Stomach (tissue), 9 donors: ENCODE data around the gene CD79B. TPM values are rescaled to one million over a fixed set of nuclear protein-coding genes. Genes with fewer than 3 reads are reported as not detected.
"Not testable (repeated sequence)": the region's sequence is repeated elsewhere in the genome, so short reads cannot be mapped to it uniquely, and the experiment has no call there.

Source experiments
- DNase-seq, 2 donors: peaks; one replicate each; pipeline versions ENCODE4 v3.0.0 to v3.0.0-alpha.2; 2013 to 2019
- H3K27ac ChIP-seq, 5 donors: fragments of 200-600 bp in 4 of 5; sonication (generic) in 4 of 5; one replicate each; pipeline ENCODE4 v1.5.1; 2013 to 2019; ENCODE audit warnings: mild to moderate bottlenecking in 1 of 5, moderate library complexity in 1 of 5
- H3K27me3 ChIP-seq, 3 donors: fragments of 200-600 bp; sonication (generic); one replicate each; pipeline ENCODE4 v1.5.1; 2017 to 2019; ENCODE audit warnings: mixed run types in 1 of 3
- H3K36me3 ChIP-seq, 4 donors: fragments of 200-600 bp; sonication (generic); 1 replicate in 3 of 4; 2 replicates in 1 of 4; pipeline ENCODE4 v1.5.1; 2016 to 2019
- H3K4me1 ChIP-seq, 4 donors: fragments of 200-600 bp; sonication (generic); one replicate each; pipeline ENCODE4 v1.5.1; 2016 to 2019
- H3K4me3 ChIP-seq, 4 donors: fragments of 200-600 bp; sonication (generic) in 3 of 4; one replicate each; pipeline ENCODE4 v1.5.1; 2016 to 2019; ENCODE audit warnings: mild to moderate bottlenecking in 1 of 4
- H3K9me3 ChIP-seq, 4 donors: fragments of 200-600 bp; sonication (generic); one replicate each; pipeline ENCODE4 v1.5.1; 2016 to 2019
- EP300 ChIP-seq: sonication (generic); formaldehyde crosslinking; IDR thresholded peaks from one replicate; pipeline ENCODE4 v1.6.1; 2017; ENCODE audit warnings: antibody characterized with exemption
- POLR2A ChIP-seq, 4 donors: fragments of 450-650 bp; IDR thresholded peaks; one replicate each; pipeline ENCODE4 v1.6.1; 2016; ENCODE audit warnings: antibody characterized with exemption in 4 of 4, control low read depth in 2 of 4, mild to moderate bottlenecking in 1 of 4, moderate library complexity in 1 of 4
- POLR2AphosphoS5 ChIP-seq, 3 donors: sonication (generic); formaldehyde crosslinking; IDR thresholded peaks; one replicate each; pipeline ENCODE4 v1.6.1; 2016; ENCODE audit warnings: antibody characterized with exemption in 3 of 3
- WGBS, 5 donors: extraction: QIAGEN DNeasy Blood & Tissue Kit in 3 of 5; methylation state at CpG; one replicate each; pipeline versions ENCODE4 v1.1.5 to v1.1.7; 2013 to 2018; 5-methylcytosine and 5-hydroxymethylcytosine counted together
- intact Hi-C: fragments of 100-400 bp; cut with DNase I; formaldehyde crosslinking; loops from one replicate; pipeline ENCODE4 v1.15.1; 2023; ENCODE audit warnings: low total_unique reads
- polyA plus RNA-seq, 3 donors: library from polyadenylated mRNA; stranded (reverse); fragments of 200-250 nt; gene quantifications; one replicate each; pipeline ENCODE4 v1.2.3, GENCODE V29; 2013
- total RNA-seq, 5 donors: library from RNA; depleted of rRNA; stranded (reverse); fragments of >200 nt; gene quantifications; one replicate each; pipeline versions ENCODE4 v1.1.0 to v1.2.3, GENCODE V29; 2014 to 2016
- TF ChIP-seq, protein P1 (sequence below), 7 experiments: fragments of 450-650 bp in 4 of 7; fragments of 200-600 bp in 3 of 7; sonication (generic) in 3 of 7; IDR thresholded peaks; one replicate each; pipeline ENCODE4 v1.5.1; 2016 to 2019; ENCODE audit warnings: antibody characterized with exemption in 7 of 7, control low read depth in 2 of 7, mild to moderate bottlenecking in 1 of 7
- donor health status: healthy with polysubstance abuse.
- donor health status: Bipolar disorder and iron deficiency.
- donor health status: healthy.

Gene CD79B
- total and polyA plus RNA-seq, 8 donors = 1.7 to 9.7 (median 5.3) TPM; not detected in 3

- H3K27me3 ChIP-seq, H3K4me1 ChIP-seq, H3K36me3 ChIP-seq, H3K27ac ChIP-seq, H3K9me3 ChIP-seq, intact Hi-C loops, H3K4me3 ChIP-seq: not testable (repeated sequence)
- WGBS, 5 donors = 20 to 36% (median 28%) methylated on average over 13 of the region's 13 CpGs
- TF ChIP-seq, protein P1, sequence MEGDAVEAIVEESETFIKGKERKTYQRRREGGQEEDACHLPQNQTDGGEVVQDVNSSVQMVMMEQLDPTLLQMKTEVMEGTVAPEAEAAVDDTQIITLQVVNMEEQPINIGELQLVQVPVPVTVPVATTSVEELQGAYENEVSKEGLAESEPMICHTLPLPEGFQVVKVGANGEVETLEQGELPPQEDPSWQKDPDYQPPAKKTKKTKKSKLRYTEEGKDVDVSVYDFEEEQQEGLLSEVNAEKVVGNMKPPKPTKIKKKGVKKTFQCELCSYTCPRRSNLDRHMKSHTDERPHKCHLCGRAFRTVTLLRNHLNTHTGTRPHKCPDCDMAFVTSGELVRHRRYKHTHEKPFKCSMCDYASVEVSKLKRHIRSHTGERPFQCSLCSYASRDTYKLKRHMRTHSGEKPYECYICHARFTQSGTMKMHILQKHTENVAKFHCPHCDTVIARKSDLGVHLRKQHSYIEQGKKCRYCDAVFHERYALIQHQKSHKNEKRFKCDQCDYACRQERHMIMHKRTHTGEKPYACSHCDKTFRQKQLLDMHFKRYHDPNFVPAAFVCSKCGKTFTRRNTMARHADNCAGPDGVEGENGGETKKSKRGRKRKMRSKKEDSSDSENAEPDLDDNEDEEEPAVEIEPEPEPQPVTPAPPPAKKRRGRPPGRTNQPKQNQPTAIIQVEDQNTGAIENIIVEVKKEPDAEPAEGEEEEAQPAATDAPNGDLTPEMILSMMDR (IDR thresholded peaks at IDR 0.05) = peak in 1 of 7 experiments; percentile 14
- DNase-seq = peak in 1 of 2 donors; percentile 65
Observed at GRCh38 chr17:63889026-63889848, 42.9 kb downstream of the CD79B start.

DNA sequence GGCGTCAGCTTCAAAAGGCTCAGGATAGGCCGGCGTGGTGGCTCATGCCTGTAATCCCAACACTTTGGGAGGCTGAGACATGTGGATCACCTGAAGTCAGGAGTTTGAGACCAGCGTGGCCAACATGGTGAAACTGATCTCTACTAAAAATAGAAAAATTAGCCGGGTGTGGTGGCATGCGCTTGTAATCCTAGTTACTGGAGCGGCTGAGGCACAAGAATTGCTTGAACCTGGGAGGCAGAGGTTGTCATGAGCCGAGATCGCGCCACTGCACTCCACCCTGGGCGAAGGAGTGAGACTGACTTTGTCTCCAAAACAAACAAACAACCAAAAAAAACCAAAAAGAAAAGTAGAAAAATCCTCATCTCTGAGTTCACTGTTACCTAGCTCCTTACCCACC lies 47.0 kb downstream of the CD79B start:
- H3K27ac ChIP-seq, H3K4me3 ChIP-seq, H3K27me3 ChIP-seq, H3K36me3 ChIP-seq, DNase-seq, H3K4me1 ChIP-seq, H3K9me3 ChIP-seq, intact Hi-C loops: not testable (repeated sequence)
- 86 to 89% (median 88%) methylated on average over 8 to 11 of the region's 11 CpGs for WGBS, 5 donors

DNA sequence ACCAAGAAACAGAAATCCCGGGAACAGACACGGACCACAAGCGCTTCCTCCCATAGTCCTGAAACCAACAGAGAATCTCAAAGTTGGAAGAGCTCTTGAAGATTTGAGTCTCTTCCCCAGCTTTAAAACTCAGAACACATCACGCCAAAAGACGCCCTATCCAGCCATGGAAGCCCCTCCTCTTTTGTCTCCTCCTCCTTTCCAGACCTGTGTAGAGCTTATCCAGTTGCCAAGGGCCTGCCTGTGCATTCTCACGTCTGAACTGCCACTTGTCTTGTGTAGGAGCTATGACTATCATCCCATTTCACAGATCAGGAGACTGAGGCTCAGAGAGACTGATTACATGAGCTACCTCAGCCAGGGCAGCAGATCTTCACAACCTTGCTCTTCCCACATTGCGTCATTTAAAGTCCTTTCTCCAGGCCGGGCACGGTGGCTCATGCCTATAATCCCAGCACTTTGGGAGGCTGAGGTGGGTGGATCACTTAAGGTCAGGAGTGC lies 49.5 kb downstream of the CD79B start:
- H3K4me1 ChIP-seq, H3K36me3 ChIP-seq, H3K27me3 ChIP-seq, H3K27ac ChIP-seq, H3K4me3 ChIP-seq, H3K9me3 ChIP-seq, intact Hi-C loops, DNase-seq: not testable (repeated sequence)
- WGBS, 5 donors = 65 to 81% (median 79%) methylated on average over 9 of the region's 9 CpGs

DNA sequence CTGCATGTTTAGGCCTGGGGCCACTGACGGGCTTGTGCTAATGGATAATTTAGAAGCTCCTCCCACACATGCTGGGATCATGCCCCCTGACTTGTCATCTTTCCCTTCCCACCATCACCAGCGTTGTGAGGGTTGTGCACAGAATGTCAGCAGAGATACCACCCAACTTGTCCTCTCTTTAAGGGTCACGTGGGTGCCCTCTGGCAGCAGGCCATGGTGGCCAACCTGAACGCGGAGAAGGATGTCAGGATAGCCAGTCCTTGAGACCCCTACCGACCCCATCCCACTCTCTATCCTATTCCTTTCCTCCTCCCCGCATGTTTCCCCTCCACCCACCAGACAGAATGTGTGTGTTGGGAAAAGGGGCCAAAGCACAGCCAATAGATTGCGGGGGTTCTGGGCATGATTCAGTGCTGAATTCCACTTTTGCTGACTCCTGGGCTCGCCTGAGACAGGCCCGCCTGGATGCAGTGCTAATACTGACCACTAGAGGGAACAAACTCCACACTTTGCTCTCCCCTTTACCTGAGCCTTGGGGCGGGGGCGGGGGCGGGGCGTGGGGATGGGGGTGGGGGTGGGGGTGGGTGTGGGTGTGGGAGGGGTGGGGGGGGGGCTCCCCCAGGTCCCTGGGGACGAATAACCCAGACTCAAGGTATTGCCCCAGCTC lies 50.1 kb downstream of the CD79B start, which contains the start of gene GH2:
TSS of gene GH2 (minus strand) at position 10 of the 667 bp plus-strand sequence. CDS start 143 bp downstream, outside the sequence.
- no peak for TF ChIP-seq POLR2AphosphoS5 (IDR thresholded peaks at IDR 0.05)
- TF ChIP-seq POLR2A (IDR thresholded peaks at IDR 0.05) = no peak
- TF ChIP-seq, protein P1 (IDR thresholded peaks at IDR 0.05) = peak in 3 of 7 experiments; percentile 48 to 78 (median 68)
- WGBS, 5 donors = 35 to 47% (median 38%) methylated on average over 11 to 15 of the region's 15 CpGs

GRCh38 chr17:63881337-63881736 lies 50.8 kb downstream of the CD79B start:
- intact Hi-C loops, H3K4me1 ChIP-seq, H3K9me3 ChIP-seq, H3K27me3 ChIP-seq, H3K4me3 ChIP-seq, H3K36me3 ChIP-seq, H3K27ac ChIP-seq: not testable (repeated sequence)
- DNase-seq = peak in 1 of 2 donors; percentile 21
- WGBS, 5 donors = 44 to 59% (median 57%) methylated on average over 11 of the region's 11 CpGs

More for the DNA sequence above, 50.1 kb downstream of the CD79B start, which contains the start of gene GH2:
- H3K36me3 ChIP-seq = no peaks in the 10 kb centered on the region
- H3K27ac ChIP-seq = no peak within 1 kb of the TSS
- H3K4me3 ChIP-seq = no peak within 1 kb of the TSS
- peak; percentile 55 to 73 for DNase-seq
- intact Hi-C loops = no loop called here
- H3K4me1 ChIP-seq = no peaks in the 10 kb centered on the region
- peaks cover 0 to 3% (median 0%) of the 10 kb centered on the region in 3 donors for H3K27me3 ChIP-seq
- no peaks in the 10 kb centered on the region for H3K9me3 ChIP-seq

DNA sequence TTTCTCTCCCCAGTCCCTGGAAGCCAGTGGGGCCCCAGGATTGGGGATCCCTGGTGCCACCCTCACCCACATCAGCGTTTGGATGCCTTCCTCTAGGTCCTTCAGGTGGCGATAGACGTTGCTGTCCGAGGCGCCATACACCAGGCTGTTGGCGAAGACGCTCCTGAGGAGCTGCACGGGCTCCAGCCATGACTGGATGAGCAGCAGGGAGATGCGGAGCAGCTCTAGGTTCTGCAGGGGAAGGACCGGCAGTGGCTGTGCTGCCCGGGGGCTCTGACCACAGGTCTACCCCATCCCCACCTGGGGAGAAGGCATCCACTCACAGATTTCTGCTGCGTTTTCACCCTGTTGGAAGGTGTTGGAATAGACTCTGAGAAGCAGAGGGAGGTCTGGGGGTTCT lies 51.4 kb downstream of the CD79B start:
- H3K27me3 ChIP-seq = peaks cover 0 to 8% (median 0%) of the 10 kb centered on the region in 3 donors
- intact Hi-C loops = no loop called here
- WGBS, 5 donors = 69 to 85% (median 84%) methylated on average over 9 to 12 of the region's 12 CpGs
- no peak overlapping the region for H3K27ac ChIP-seq
- no peaks in the 10 kb centered on the region for H3K4me1 ChIP-seq
- H3K9me3 ChIP-seq = no peaks in the 10 kb centered on the region
- no peak overlapping the region for H3K4me3 ChIP-seq
- H3K36me3 ChIP-seq = no peaks in the 10 kb centered on the region
- DNase-seq = no peak
- TF ChIP-seq POLR2A (IDR thresholded peaks at IDR 0.05) (no peak), EP300 (no peak), POLR2AphosphoS5 (IDR thresholded peaks at IDR 0.05) (no peak)
- TF ChIP-seq, protein P1 (IDR thresholded peaks at IDR 0.05) = no peak
